WTC11 (cell line): ENCODE measurements around the gene TNIK.

Source experiments
- CBFB ChIP-seq: sonication (generic); formaldehyde crosslinking; IDR thresholded peaks from 2 replicates; pipeline ENCODE4 v1.8.1; 2022; ENCODE audit warnings: mild to moderate bottlenecking, low read depth, missing genetic modification reagents
- CREM ChIP-seq: sonication (generic); formaldehyde crosslinking; IDR thresholded peaks from 2 replicates; pipeline ENCODE4 v1.8.1; 2022; ENCODE audit warnings: mild to moderate bottlenecking, missing genetic modification reagents, moderate library complexity
- CTCF ChIP-seq: fragments of 200-600 bp; IDR thresholded peaks from 2 replicates; pipeline ENCODE4 v1.8.0; 2022; ENCODE audit warnings: antibody characterized with exemption
- ELF4 ChIP-seq: sonication (generic); formaldehyde crosslinking; IDR thresholded peaks from 2 replicates; pipeline ENCODE4 v1.8.1; 2022; ENCODE audit warnings: low read depth, mild to moderate bottlenecking, moderate library complexity, missing genetic modification reagents
- ERG ChIP-seq: fragments of 250-450 bp; sonication (Bioruptor Pico); IDR thresholded peaks from 2 replicates; pipeline ENCODE4 v1.8.0; 2021; ENCODE audit warnings: mild to moderate bottlenecking
- FOXP4 ChIP-seq: sonication (generic); formaldehyde crosslinking; IDR thresholded peaks from 2 replicates; pipeline ENCODE4 v1.8.0; 2022; ENCODE audit warnings: mild to moderate bottlenecking, missing genetic modification reagents
- IRF2 ChIP-seq: sonication (generic); formaldehyde crosslinking; IDR thresholded peaks from 2 replicates; pipeline ENCODE4 v1.8.0; 2022; ENCODE audit warnings: low read depth, missing genetic modification reagents, borderline replicate concordance
- RELA ChIP-seq: sonication (generic); formaldehyde crosslinking; IDR thresholded peaks from 2 replicates; pipeline ENCODE4 v1.8.1; 2022; ENCODE audit warnings: missing genetic modification reagents, mild to moderate bottlenecking, borderline replicate concordance
- SMAD4 ChIP-seq: sonication (generic); formaldehyde crosslinking; IDR thresholded peaks from 2 replicates; pipeline ENCODE4 v1.8.0; 2022; ENCODE audit warnings: mild to moderate bottlenecking, missing genetic modification reagents
- SOX15 ChIP-seq: fragments of 250-450 bp; sonication (Bioruptor Pico); IDR thresholded peaks from 2 replicates; pipeline ENCODE4 v1.9.0; 2021; ENCODE audit warnings: mild to moderate bottlenecking
- TEAD4 ChIP-seq: sonication (generic); formaldehyde crosslinking; IDR thresholded peaks from 2 replicates; pipeline ENCODE4 v1.8.0; 2022; ENCODE audit warnings: mild to moderate bottlenecking, missing genetic modification reagents
- ZBTB43 ChIP-seq: sonication (generic); formaldehyde crosslinking; IDR thresholded peaks from 2 replicates; pipeline ENCODE4 v1.8.1; 2023; ENCODE audit warnings: mild to moderate bottlenecking, missing genetic modification reagents
- ZSCAN18 ChIP-seq: fragments of 250-450 bp; sonication (Bioruptor Pico); IDR thresholded peaks from 2 replicates; pipeline ENCODE4 v2.1.2; 2022; ENCODE audit warnings: mild to moderate bottlenecking, moderate library complexity

GRCh38 chr3:171222995-171223394 is 237.2 kb downstream of the TNIK start:
- TF ChIP-seq CBFB (CRISPR knock-in tag) (no peak), ZBTB43 (no peak), CTCF (no peak), ELF4 (CRISPR knock-in tag) (no peak), SOX15 (CRISPR knock-in tag) (no peak), ZSCAN18 (CRISPR knock-in tag) (no peak), FOXP4 (CRISPR knock-in tag) (no peak), CREM (CRISPR knock-in tag) (no peak), ERG (CRISPR knock-in tag) (no peak), IRF2 (CRISPR knock-in tag) (no peak), RELA (CRISPR knock-in tag) (no peak), SMAD4 (CRISPR knock-in tag) (no peak), TEAD4 (CRISPR knock-in tag) (no peak)
